SK-N-SH (cell line): ENCODE data around the gene CTNNA3. TPM values are rescaled to one million over a fixed set of nuclear protein-coding genes. Genes with fewer than 3 reads are reported as not detected.

Source experiments
- CTCF ChIA-PET: fragments of 300-600, 350-600 bp; formaldehyde crosslinking; extraction: SDS; loops from one replicate; lab custom pipeline; 2021; lab: Yijun Ruan, JAX
- POLR2A ChIA-PET: fragments of 350-600 bp; sonication (Branson Sonifier 250); formaldehyde crosslinking; extraction: SDS; loops from one replicate; lab custom pipeline; 2020; ENCODE audit warnings: antibody characterized with exemption, inconsistent platforms; lab: Yijun Ruan, JAX
- DNase-seq: peaks from one replicate; pipeline ENCODE4 v3.0.0; 2012
- H2AFZ ChIP-seq: fragments of 200-600 bp; sonication (generic); 2 replicates; pipeline ENCODE4 v1.8.1; 2016; ENCODE audit warnings: antibody characterized with exemption, mild to moderate bottlenecking, low read depth
- H3F3A ChIP-seq: fragments of 200-600 bp; sonication (generic); replicated peaks from 2 replicates; pipeline ENCODE3; 2016; ENCODE audit warnings: antibody characterized with exemption, mild to moderate bottlenecking; ENCODE audit not compliant: insufficient read depth
- H3K27ac ChIP-seq, 2 experiments: fragments of 200-500 bp in 1 of 2; fragments of 200-600 bp in 1 of 2; sonication (Bioruptor generic) in 1 of 2; sonication (generic), shearing (Covaris generic) in 1 of 2; 2 replicates each; pipeline versions ENCODE4 v1.5.1 to v1.6.1; 2014 to 2016; ENCODE audit warnings: low read depth in 2 of 2, inconsistent platforms in 1 of 2, low read length in 1 of 2, mild to moderate bottlenecking in 1 of 2, mixed read lengths in 1 of 2
- H3K27me3 ChIP-seq: fragments of 200-600 bp; sonication (generic), shearing (Covaris generic); 2 replicates; pipeline ENCODE4 v1.6.1; 2016; ENCODE audit warnings: mixed run types; ENCODE audit not compliant: insufficient read depth
- H3K36me3 ChIP-seq, 2 experiments: fragments of 200-500 bp in 1 of 2; fragments of 200-600 bp in 1 of 2; sonication (Bioruptor generic) in 1 of 2; sonication (generic) in 1 of 2; replicated peaks in 1 of 2; 2 replicates each; pipeline versions ENCODE3 to v1.5.1; 2014 to 2016; ENCODE audit warnings: low read length in 1 of 2, mild to moderate bottlenecking in 1 of 2; ENCODE audit not compliant: insufficient read depth in 2 of 2, control insufficient read depth in 1 of 2
- H3K4me1 ChIP-seq, 2 experiments: fragments of 200-500 bp in 1 of 2; fragments of 200-600 bp in 1 of 2; sonication (Bioruptor generic) in 1 of 2; sonication (generic), shearing (Covaris generic) in 1 of 2; 2 replicates each; pipeline versions ENCODE4 v1.5.1 to v1.6.1; 2014 to 2016; ENCODE audit warnings: low read depth in 1 of 2, low read length in 1 of 2, mixed run types in 1 of 2; ENCODE audit not compliant: insufficient read depth in 2 of 2, control insufficient read depth in 1 of 2
- H3K4me2 ChIP-seq: fragments of 200-600 bp; sonication (generic), shearing (Covaris generic); 2 replicates; pipeline ENCODE4 v1.6.1; 2017; ENCODE audit warnings: mixed run types
- H3K4me3 ChIP-seq, 2 experiments: fragments of 200-500 bp in 1 of 2; fragments of 200-600 bp in 1 of 2; sonication (Bioruptor generic) in 1 of 2; sonication (generic), shearing (Covaris generic) in 1 of 2; 2 replicates each; pipeline versions ENCODE4 v1.5.1 to v1.8.1; 2014 to 2016; ENCODE audit warnings: low read depth in 2 of 2, inconsistent platforms in 1 of 2, low read length in 1 of 2, mild to moderate bottlenecking in 1 of 2, mixed read lengths in 1 of 2, moderate library complexity in 1 of 2
- H3K79me2 ChIP-seq: fragments of 200-600 bp; sonication (generic); 2 replicates; pipeline ENCODE4 v1.8.1; 2017; ENCODE audit warnings: mild to moderate bottlenecking; ENCODE audit not compliant: insufficient read depth
- H3K9ac ChIP-seq: fragments of 200-600 bp; sonication (generic); 2 replicates; pipeline ENCODE4 v1.6.1; 2017; ENCODE audit warnings: mixed run types
- H3K9me2 ChIP-seq: fragments of 200-600 bp; sonication (generic); 2 replicates; pipeline ENCODE4 v1.6.1; 2017; ENCODE audit warnings: mixed run types
- H3K9me3 ChIP-seq: fragments of 200-600 bp; sonication (generic); 2 replicates; pipeline ENCODE4 v1.6.1; 2017; ENCODE audit warnings: mixed run types, mild to moderate bottlenecking, moderate library complexity
- H4K20me1 ChIP-seq: fragments of 200-600 bp; sonication (generic); 2 replicates; pipeline ENCODE4 v1.6.1; 2017; ENCODE audit warnings: mild to moderate bottlenecking, mixed run types; ENCODE audit not compliant: insufficient read depth
- CHD2 ChIP-seq: fragments of 150-350 bp; IDR thresholded peaks from 2 replicates; pipeline ENCODE4 v1.6.1; 2018; ENCODE audit warnings: low read length; ENCODE audit not compliant: partially characterized antibody
- CTCF ChIP-seq: fragments of 200-600 bp; sonication (generic); IDR thresholded peaks from 2 replicates; pipeline ENCODE4 v1.6.1; 2017; ENCODE audit warnings: antibody characterized with exemption, mild to moderate bottlenecking, moderate library complexity
- ELF1 ChIP-seq: IDR thresholded peaks from 2 replicates; pipeline ENCODE4 v1.4.0; 2012
- EZH2phosphoT487 ChIP-seq: fragments of 200-600 bp; sonication (generic); IDR thresholded peaks from 2 replicates; pipeline ENCODE4 v1.6.1; 2017; ENCODE audit warnings: low read depth, mixed run types, mild to moderate bottlenecking, antibody characterized with exemption, moderate library complexity, borderline replicate concordance
- FOXJ3 ChIP-seq: sonication (generic); formaldehyde crosslinking; IDR thresholded peaks from 2 replicates; pipeline ENCODE4 v1.5.1; 2020; ENCODE audit warnings: mild to moderate bottlenecking, missing genetic modification reagents
- FOXM1 ChIP-seq: IDR thresholded peaks from 2 replicates; pipeline ENCODE4 v1.4.0; 2012; ENCODE audit warnings: low read depth, mild to moderate bottlenecking
- IRF3 ChIP-seq: fragments of 150-350 bp; IDR thresholded peaks from 2 replicates; pipeline ENCODE4 v1.6.1; 2016; ENCODE audit warnings: mild to moderate bottlenecking, low read depth, low read length
- MAX ChIP-seq: IDR thresholded peaks from 2 replicates; pipeline ENCODE4 v1.4.0; 2012; ENCODE audit warnings: low read depth
- MXI1 ChIP-seq: IDR thresholded peaks from 2 replicates; pipeline ENCODE4 v1.6.1; 2012; ENCODE audit warnings: mild to moderate bottlenecking, low read depth, low read length, improper control_type of control experiment
- NFIC ChIP-seq: IDR thresholded peaks from 2 replicates; pipeline ENCODE4 v1.4.0; 2012; ENCODE audit warnings: borderline replicate concordance
- PBX3 ChIP-seq: IDR thresholded peaks from 2 replicates; pipeline ENCODE4; 2012
- POLR2AphosphoS5 ChIP-seq: IDR thresholded peaks from 2 replicates; pipeline ENCODE4 v1.6.1; 2012; ENCODE audit warnings: low read depth, low read length
- REST ChIP-seq: IDR thresholded peaks from 2 replicates; pipeline ENCODE4 v1.6.1; 2012; ENCODE audit warnings: mild to moderate bottlenecking, low read depth, low read length, moderate library complexity
- RFX5 ChIP-seq: IDR thresholded peaks from 2 replicates; pipeline ENCODE4 v1.6.1; 2012; ENCODE audit warnings: mild to moderate bottlenecking, improper control_type of control experiment, low read length
- RXRA ChIP-seq: IDR thresholded peaks from 2 replicates; pipeline ENCODE4 v1.4.0; 2012; ENCODE audit warnings: low read depth, mild to moderate bottlenecking, borderline replicate concordance
- SMC3 ChIP-seq: IDR thresholded peaks from 2 replicates; pipeline ENCODE4 v1.6.1; 2012; ENCODE audit warnings: low read depth, low read length, improper control_type of control experiment
- TCF12 ChIP-seq: IDR thresholded peaks from 2 replicates; pipeline ENCODE4 v1.4.0; 2012
- USF1 ChIP-seq: IDR thresholded peaks from 2 replicates; pipeline ENCODE4 v1.4.0; 2012; ENCODE audit warnings: low read depth, borderline replicate concordance
- USF2 ChIP-seq: fragments of 150-350 bp; IDR thresholded peaks from 2 replicates; pipeline ENCODE4 v1.6.1; 2017; ENCODE audit warnings: antibody characterized with exemption, low read length, low read depth, borderline replicate concordance
- YY1 ChIP-seq: IDR thresholded peaks from 2 replicates; pipeline ENCODE4 v1.4.0; 2012; ENCODE audit warnings: low read depth, mild to moderate bottlenecking
- WGBS: methylation state at CpG from one replicate; pipeline ENCODE4 v1.1.6; 2017; ENCODE audit warnings: low lambda C conversion rate; 5-methylcytosine and 5-hydroxymethylcytosine counted together
- polyA plus RNA-seq, 3 experiments: library from polyadenylated mRNA; depleted of rRNA; stranded (reverse); fragments of >200 nt; gene quantifications; 2 replicates each; pipeline ENCODE4 v1.2.3, GENCODE V29; 2012

The CTNNA3 gene
- polyA plus RNA-seq, 1 of the 3 experiments (the other 2 are of a cell fraction): not detected

- H3K36me3 ChIP-seq: no peaks in the 10 kb centered on the region
- CTCF ChIA-PET: interaction anchor here (0.6 to 1.1 kb wide), 2 partner anchors 9 to 11 kb away, joined by 3 read pairs; partner anchors contain the start of gene LRRTM3
- H3K4me2 ChIP-seq: no peak overlapping the region
- DNase-seq: no peak
- no peak overlapping the region for H3K4me3 ChIP-seq
- H3K27me3 ChIP-seq: no peaks in the 10 kb centered on the region; the same call in 1 of the 2 replicates
- no peaks in the 10 kb centered on the region for H4K20me1 ChIP-seq
- no peaks in the 10 kb centered on the region for H3K79me2 ChIP-seq
- no peak overlapping the region for H3K9ac ChIP-seq
- H2AFZ ChIP-seq: no peak overlapping the region
- no peaks in the 10 kb centered on the region for H3F3A ChIP-seq
- H3K9me3 ChIP-seq: no peaks in the 10 kb centered on the region
- POLR2A ChIA-PET: no interaction called here
- no peak overlapping the region for H3K27ac ChIP-seq
- 0% methylated on average over 3 of the region's 3 CpGs for WGBS
- H3K9me2 ChIP-seq: no peaks in the 10 kb centered on the region
- no peak for TF ChIP-seq PBX3
- no peak for TF ChIP-seq SMC3
- TF ChIP-seq USF2: no peak
- no peak for TF ChIP-seq FOXJ3 (CRISPR knock-in tag)
- no peak for TF ChIP-seq MXI1
- TF ChIP-seq CTCF: no peak
- no peak for TF ChIP-seq RXRA
- no peak for TF ChIP-seq MAX
- TF ChIP-seq EZH2phosphoT487: no peak
- no peak for TF ChIP-seq ELF1
- TF ChIP-seq REST: no peak
- no peak for TF ChIP-seq YY1
- TF ChIP-seq CHD2: no peak
- no peak for TF ChIP-seq TCF12
- no peak for TF ChIP-seq IRF3
- no peak for TF ChIP-seq USF1
- TF ChIP-seq NFIC: no peak
- no peak for TF ChIP-seq FOXM1
- TF ChIP-seq RFX5: no peak
- no peak for TF ChIP-seq POLR2AphosphoS5
- no peaks in the 10 kb centered on the region for H3K4me1 ChIP-seq
Observed at GRCh38 chr10:66917104-66917503, 778.9 kb downstream of the CTNNA3 start.
